Endothelial cell (in vitro differentiated cells): ENCODE data around the gene DHRSX. TPM values are rescaled to one million over a fixed set of nuclear protein-coding genes. Genes with fewer than 3 reads are reported as not detected.

Experiments used
- DNase-seq: peaks from one replicate; pipeline ENCODE4 v3.0.0; 2021; ENCODE audit warnings: low spot score
- H3K27ac Mint-ChIP-seq: one replicate; pipeline ENCODE4 v1.8.0; 2021; ENCODE audit warnings: mixed read lengths, inconsistent platforms; ENCODE audit not compliant: unreplicated experiment
- H3K27me3 Mint-ChIP-seq: one replicate; pipeline ENCODE4 v1.8.0; 2021; ENCODE audit warnings: mild to moderate bottlenecking, moderate library complexity, mixed read lengths, inconsistent platforms; ENCODE audit not compliant: unreplicated experiment
- H3K36me3 Mint-ChIP-seq: one replicate; pipeline ENCODE4 v1.8.0; 2021; ENCODE audit warnings: mild to moderate bottlenecking, low read depth, mixed read lengths, inconsistent platforms; ENCODE audit not compliant: unreplicated experiment
- H3K4me1 Mint-ChIP-seq: one replicate; pipeline ENCODE4 v1.8.0; 2021; ENCODE audit warnings: mild to moderate bottlenecking, mixed read lengths, inconsistent platforms; ENCODE audit not compliant: unreplicated experiment
- H3K4me3 Mint-ChIP-seq: one replicate; pipeline ENCODE4 v1.8.0; 2021; ENCODE audit warnings: mild to moderate bottlenecking, mixed read lengths, inconsistent platforms; ENCODE audit not compliant: unreplicated experiment
- H3K9me3 Mint-ChIP-seq: one replicate; pipeline ENCODE4 v1.8.0; 2021; ENCODE audit warnings: mixed read lengths, inconsistent platforms; ENCODE audit not compliant: unreplicated experiment
- total RNA-seq: library from RNA; stranded (reverse); fragmentation: NEBNext Ultra II Directional; extraction: Animal tissue kit (Norgen Biotek cat#: 25700); gene quantifications from one replicate; pipeline ENCODE4 v1.2.1, GENCODE V29; 2021; ENCODE audit not compliant: unreplicated experiment
- TF ChIP-seq, protein P1 (sequence below): fragments of 200-600 bp; sonication (generic); IDR thresholded peaks from one replicate; pipeline ENCODE4 v1.5.0; 2021; ENCODE audit warnings: antibody characterized with exemption; ENCODE audit not compliant: unreplicated experiment

The DHRSX gene
- total RNA-seq, 1 donor from 2014 or later, result 22.2 TPM

DNA sequence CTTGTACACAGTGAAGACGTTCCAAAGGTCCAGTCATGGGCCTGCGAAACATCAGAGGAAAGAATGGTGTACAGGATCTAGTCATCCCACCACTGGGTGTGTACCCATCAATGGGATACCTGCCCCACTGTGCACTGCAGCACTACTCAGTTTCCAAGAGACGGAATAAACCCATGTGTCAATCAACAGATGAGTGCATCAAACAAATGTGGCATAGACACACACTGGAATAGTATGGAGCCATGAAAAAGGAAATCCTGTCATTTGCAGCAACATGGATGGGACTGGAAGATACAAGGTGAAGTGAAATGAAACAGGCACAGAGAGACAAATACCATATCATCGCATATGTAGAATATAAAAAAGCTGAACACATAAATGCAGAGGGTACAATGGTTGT is 48.0 kb downstream of the DHRSX start:
- no peak for DNase-seq
- Mint-ChIP-seq H3K36me3 (peaks cover 3% of the 10 kb centered on the region), H3K27ac (no peak overlapping the region), H3K4me3 (no peak overlapping the region), H3K9me3 (no peaks in the 10 kb centered on the region), H3K4me1 (no peaks in the 10 kb centered on the region), H3K27me3 (peaks cover 3% of the 10 kb centered on the region)
- TF ChIP-seq, protein P1, sequence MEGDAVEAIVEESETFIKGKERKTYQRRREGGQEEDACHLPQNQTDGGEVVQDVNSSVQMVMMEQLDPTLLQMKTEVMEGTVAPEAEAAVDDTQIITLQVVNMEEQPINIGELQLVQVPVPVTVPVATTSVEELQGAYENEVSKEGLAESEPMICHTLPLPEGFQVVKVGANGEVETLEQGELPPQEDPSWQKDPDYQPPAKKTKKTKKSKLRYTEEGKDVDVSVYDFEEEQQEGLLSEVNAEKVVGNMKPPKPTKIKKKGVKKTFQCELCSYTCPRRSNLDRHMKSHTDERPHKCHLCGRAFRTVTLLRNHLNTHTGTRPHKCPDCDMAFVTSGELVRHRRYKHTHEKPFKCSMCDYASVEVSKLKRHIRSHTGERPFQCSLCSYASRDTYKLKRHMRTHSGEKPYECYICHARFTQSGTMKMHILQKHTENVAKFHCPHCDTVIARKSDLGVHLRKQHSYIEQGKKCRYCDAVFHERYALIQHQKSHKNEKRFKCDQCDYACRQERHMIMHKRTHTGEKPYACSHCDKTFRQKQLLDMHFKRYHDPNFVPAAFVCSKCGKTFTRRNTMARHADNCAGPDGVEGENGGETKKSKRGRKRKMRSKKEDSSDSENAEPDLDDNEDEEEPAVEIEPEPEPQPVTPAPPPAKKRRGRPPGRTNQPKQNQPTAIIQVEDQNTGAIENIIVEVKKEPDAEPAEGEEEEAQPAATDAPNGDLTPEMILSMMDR, result no peak

DNA sequence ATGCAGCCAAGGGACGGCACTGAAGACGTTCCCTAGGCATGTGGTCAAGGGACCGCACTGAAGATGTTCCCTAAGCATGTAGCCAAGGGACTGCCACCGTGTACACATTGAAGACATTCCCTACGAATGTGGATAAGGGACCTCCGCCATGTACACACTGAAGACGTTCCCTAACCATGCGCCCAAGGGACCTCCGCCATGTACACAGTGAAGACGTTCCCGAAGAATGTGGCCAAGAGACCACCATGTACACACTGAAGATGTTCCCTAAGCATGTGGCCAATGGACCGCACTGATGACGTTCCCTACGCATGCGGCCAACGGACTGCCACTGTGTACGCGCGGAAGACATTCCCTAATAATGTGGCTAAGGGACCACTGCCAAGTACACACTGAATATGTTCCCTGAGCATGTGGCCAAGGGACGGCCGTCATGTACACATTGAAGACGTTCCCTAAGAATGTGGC is 48.4 kb downstream of the DHRSX start:
- Mint-ChIP-seq H3K4me3 (no peak overlapping the region), H3K9me3 (no peaks in the 10 kb centered on the region), H3K36me3 (peaks cover 8% of the 10 kb centered on the region), H3K27me3 (peaks cover 3% of the 10 kb centered on the region), H3K4me1 (no peaks in the 10 kb centered on the region), H3K27ac (no peak overlapping the region)
- TF ChIP-seq, protein P1, result no peak
- DNase-seq, result no peak

DNA sequence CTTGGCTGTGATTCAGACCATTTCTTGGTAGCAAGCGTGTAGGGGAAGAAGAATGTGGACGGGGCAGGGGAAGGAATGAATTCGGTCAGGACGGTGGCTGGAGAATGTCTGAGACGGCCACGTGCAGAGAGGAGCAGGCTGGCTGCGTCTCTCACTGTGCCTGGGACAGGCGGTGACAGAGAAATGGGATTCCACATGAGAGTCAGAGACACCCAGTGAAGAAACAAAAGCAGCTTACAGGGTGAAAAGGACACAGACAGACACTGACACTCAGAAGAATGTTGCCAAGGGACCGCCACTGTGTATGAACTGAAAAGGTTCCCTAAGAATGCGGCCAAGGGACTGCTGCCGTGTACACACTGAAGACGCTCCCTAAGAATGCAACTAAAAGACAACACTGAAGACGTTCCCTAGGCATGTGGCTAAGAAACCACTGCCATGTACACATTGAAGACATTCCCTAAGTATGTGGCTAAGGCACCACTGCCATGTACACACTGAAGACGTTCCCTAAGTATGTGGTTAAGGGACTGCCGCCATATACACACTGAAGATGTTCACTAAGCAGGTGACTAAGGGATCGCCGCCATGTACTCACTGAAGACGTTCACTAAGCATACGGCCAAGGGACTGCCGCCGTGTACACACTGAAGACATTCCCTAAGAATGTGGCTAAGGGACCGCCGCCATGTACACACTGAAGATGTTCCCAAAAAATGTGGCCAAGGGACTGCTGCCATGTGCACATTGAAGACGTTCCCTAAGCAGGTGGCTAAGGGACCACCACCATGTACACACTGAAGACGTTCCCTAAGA is 49.1 kb downstream of the DHRSX start:
- Mint-ChIP-seq H3K27me3 (peaks cover 3% of the 10 kb centered on the region), H3K27ac (no peak overlapping the region), H3K9me3 (no peaks in the 10 kb centered on the region), H3K4me1 (no peaks in the 10 kb centered on the region), H3K4me3 (no peak overlapping the region), H3K36me3 (peaks cover 8% of the 10 kb centered on the region)
- no peak for DNase-seq
- TF ChIP-seq, protein P1, result no peak

DNA sequence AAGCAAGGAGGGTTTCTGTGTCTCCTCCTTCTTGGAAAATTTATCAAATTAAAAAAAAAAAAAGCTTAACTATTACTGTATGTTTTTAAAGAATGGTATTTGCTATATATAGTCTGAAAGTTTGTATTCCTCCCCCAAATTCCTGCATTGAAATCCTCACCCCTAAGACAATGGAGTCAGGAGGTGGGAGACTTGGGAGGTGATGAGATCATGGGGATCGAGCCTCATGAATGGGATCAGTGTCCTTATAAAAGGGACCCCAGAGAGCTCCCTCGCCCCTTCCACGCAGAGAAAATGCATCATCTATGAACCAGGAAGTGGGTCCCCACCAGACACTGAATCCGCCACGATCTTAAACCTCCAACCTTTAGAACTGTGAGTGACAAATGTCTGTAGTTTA is 50.1 kb downstream of the DHRSX start:
- TF ChIP-seq, protein P1, result no peak
- Mint-ChIP-seq H3K9me3 (no peaks in the 10 kb centered on the region), H3K4me3 (no peak overlapping the region), H3K4me1 (no peaks in the 10 kb centered on the region), H3K36me3 (peaks cover 8% of the 10 kb centered on the region), H3K27ac (peak overlapping the region; percentile 42), H3K27me3 (peaks cover 3% of the 10 kb centered on the region)
- no peak for DNase-seq
